HepG2 (cell line): ENCODE data around the gene MRPL27. TPM values are rescaled to one million over a fixed set of nuclear protein-coding genes. Genes with fewer than 3 reads are reported as not detected.

Experiments
- DRAP1 ChIP-seq: IDR thresholded peaks from 2 replicates; pipeline ENCODE4 v1.6.1; 2016; ENCODE audit warnings: missing genetic modification reagents, missing compliant biosample characterization
- ERF ChIP-seq: IDR thresholded peaks from 2 replicates; pipeline ENCODE4 v1.6.1; 2018; ENCODE audit warnings: missing biosample characterization, missing genetic modification reagents
- FOXP1 ChIP-seq, 2 experiments: fragments of 450-650 bp in 1 of 2; IDR thresholded peaks; 2 replicates each; pipeline ENCODE4 v1.6.1; 2017 to 2018; ENCODE audit warnings: antibody characterized with exemption in 1 of 2
- HMGXB3 ChIP-seq: sonication (generic); formaldehyde crosslinking; IDR thresholded peaks from 2 replicates; pipeline ENCODE4 v1.4.0; 2020; ENCODE audit warnings: missing genetic modification reagents, borderline replicate concordance
- NCOA2 ChIP-seq: sonication (generic); formaldehyde crosslinking; IDR thresholded peaks from 2 replicates; pipeline ENCODE4 v1.8.0; 2022; ENCODE audit warnings: inconsistent platforms
- SIX1 ChIP-seq: sonication (generic); formaldehyde crosslinking; IDR thresholded peaks from 2 replicates; pipeline ENCODE4 v1.4.0; 2020; ENCODE audit warnings: missing genetic modification reagents, borderline replicate concordance
- TERF1 ChIP-seq: sonication (generic); formaldehyde crosslinking; IDR thresholded peaks from 2 replicates; pipeline ENCODE4 v1.8.0; 2022; ENCODE audit warnings: mild to moderate bottlenecking, missing genetic modification reagents, moderate library complexity
- ZBTB42 ChIP-seq: sonication (generic); formaldehyde crosslinking; IDR thresholded peaks from 2 replicates; pipeline ENCODE4 v1.5.0; 2020; ENCODE audit warnings: mild to moderate bottlenecking, missing genetic modification reagents
- ZNF276 ChIP-seq: sonication (generic); formaldehyde crosslinking; IDR thresholded peaks from 2 replicates; pipeline ENCODE4 v1.4.0; 2020; ENCODE audit warnings: mild to moderate bottlenecking, low read depth, missing genetic modification reagents
- ZNF292 ChIP-seq: sonication (generic); formaldehyde crosslinking; IDR thresholded peaks from 2 replicates; pipeline ENCODE4 v1.8.1; 2022; ENCODE audit warnings: mild to moderate bottlenecking, low read depth, missing genetic modification reagents, borderline replicate concordance
- ZNF326 ChIP-seq: sonication (generic); formaldehyde crosslinking; IDR thresholded peaks from 2 replicates; pipeline ENCODE4 v1.4.0; 2020; ENCODE audit warnings: missing genetic modification reagents, borderline replicate concordance
- ZNF691 ChIP-seq: sonication (generic); formaldehyde crosslinking; IDR thresholded peaks from 2 replicates; pipeline ENCODE4 v1.4.0; 2020; ENCODE audit warnings: missing genetic modification reagents, low read depth, mild to moderate bottlenecking, borderline replicate concordance
- polyA plus RNA-seq, 8 experiments: library from polyadenylated mRNA; depleted of rRNA in 3 of 8; stranded (reverse) in 7 of 8; unstranded in 1 of 8; fragments of >200 nt; fragmentation: Illumina TruSeq in 4 of 8; extraction: Trizol in 4 of 8; gene quantifications; 2 replicates each; pipeline versions ENCODE4 v1.2.1 to v1.2.3, GENCODE V29; 2011 to 2016; ENCODE audit warnings: low read depth in 4 of 8, missing spikeins in 1 of 8, mixed read lengths in 1 of 8; ENCODE audit not compliant: insufficient read depth in 1 of 8
- total RNA-seq, 5 experiments: library from RNA; depleted of rRNA; stranded (reverse); fragments of >200 nt; fragmentation: Illumina TruSeq; extraction: Trizol; gene quantifications; 2 replicates each; pipeline ENCODE4 v1.2.3, GENCODE V29; 2016; ENCODE audit warnings: low read depth in 1 of 5

MRPL27 gene
- total and polyA plus RNA-seq, 2 of the 13 experiments (the other 11 are each of a cell fraction or from before 2014, with no cell fraction given): 137 to 217 TPM

- no peak for TF ChIP-seq HMGXB3 (CRISPR knock-in tag)
- peak; percentile 69; the same call in 1 of the 2 replicates for TF ChIP-seq ZNF691
- TF ChIP-seq DRAP1 (CRISPR knock-in tag): no peak; the same call in 1 of the 2 replicates
- peak; percentile 36; the same call in 1 of the 2 replicates for TF ChIP-seq ZNF292 (CRISPR knock-in tag)
- no peak for TF ChIP-seq FOXP1 (IDR thresholded peaks at IDR 0.05)
- no peak for TF ChIP-seq FOXP1 (CRISPR knock-in tag; IDR thresholded peaks at IDR 0.05)
- no peak; the same call in none of the 2 replicates for TF ChIP-seq ERF (CRISPR knock-in tag)
- no peak for TF ChIP-seq SIX1
- TF ChIP-seq ZBTB42 (CRISPR knock-in tag): no peak
- no peak for TF ChIP-seq ZNF326
- TF ChIP-seq ZNF276 (CRISPR knock-in tag): no peak
- TF ChIP-seq NCOA2: no peak
- TF ChIP-seq TERF1 (CRISPR knock-in tag): no peak
These were observed 27.3 kb downstream of the MRPL27 start, which contains the start of gene XYLT2 (continued) for GRCh38 chr17:50345432-50346312.
